Esophagus squamous epithelium (tissue), 5 donors: ENCODE data around the gene ANKRD17. TPM values are rescaled to one million over a fixed set of nuclear protein-coding genes. Genes with fewer than 3 reads are reported as not detected.

ENCODE experiments used
- DNase-seq: peaks from one replicate; lab custom pipeline; 2025; lab: John Stamatoyannopoulos, UW
- H3K27ac ChIP-seq, 4 donors: fragments of 200-600 bp; sonication (generic); one replicate each; pipeline ENCODE4 v1.5.1; 2016 to 2019; ENCODE audit warnings: mild to moderate bottlenecking in 1 of 4
- H3K27me3 ChIP-seq, 4 donors: fragments of 200-600 bp; sonication (generic); 1 replicate in 3 of 4; 2 replicates in 1 of 4; pipeline versions ENCODE4 v1.5.1 to v1.6.0; 2017 to 2021; ENCODE audit warnings: antibody characterized with exemption in 1 of 4
- H3K36me3 ChIP-seq, 3 donors: fragments of 200-600 bp; sonication (generic); one replicate each; pipeline ENCODE4 v1.5.1; 2016 to 2019
- H3K4me1 ChIP-seq, 3 donors: fragments of 200-600 bp; sonication (generic); one replicate each; pipeline ENCODE4 v1.5.1; 2017 to 2019
- H3K4me3 ChIP-seq, 4 donors: fragments of 200-600 bp; sonication (generic); 1 replicate in 3 of 4; 2 replicates in 1 of 4; pipeline ENCODE4 v1.5.1; 2016 to 2019; ENCODE audit warnings: mild to moderate bottlenecking in 2 of 4, moderate library complexity in 1 of 4
- H3K9me3 ChIP-seq, 3 donors: fragments of 200-600 bp; sonication (generic); one replicate each; pipeline ENCODE4 v1.5.1; 2016 to 2019
- POLR2A ChIP-seq, 4 donors: fragments of 450-650 bp; IDR thresholded peaks; one replicate each; pipeline ENCODE4 v1.6.1; 2017; ENCODE audit warnings: antibody characterized with exemption in 4 of 4, mild to moderate bottlenecking in 4 of 4, moderate library complexity in 3 of 4
- WGBS, 2 donors: methylation state at CpG; one replicate each; pipeline ENCODE4 v1.1.5; 2018; 5-methylcytosine and 5-hydroxymethylcytosine counted together
- intact Hi-C: fragments of 100-400 bp; cut with DNase I; formaldehyde crosslinking; loops from one replicate; pipeline ENCODE4 v1.15.0; 2022
- total RNA-seq, 4 donors: library from RNA; depleted of rRNA; stranded (reverse); fragments of >200 nt; gene quantifications; one replicate each; pipeline ENCODE4 v1.1.0, GENCODE V29; 2016
- TF ChIP-seq, protein P1 (sequence below), 6 experiments: fragments of 450-650 bp in 4 of 6; fragments of 200-600 bp in 2 of 6; sonication (generic) in 2 of 6; IDR thresholded peaks; one replicate each; pipeline ENCODE4 v1.5.1; 2016 to 2019; ENCODE audit warnings: antibody characterized with exemption in 6 of 6, mild to moderate bottlenecking in 4 of 6, moderate library complexity in 4 of 6
- donor health status: DM: yes; HTN: yes; CAD: no.

The ANKRD17 gene
- total RNA-seq, 4 donors from 2014 or later = 31.3 to 55.5 (median 47.5) TPM

DNA sequence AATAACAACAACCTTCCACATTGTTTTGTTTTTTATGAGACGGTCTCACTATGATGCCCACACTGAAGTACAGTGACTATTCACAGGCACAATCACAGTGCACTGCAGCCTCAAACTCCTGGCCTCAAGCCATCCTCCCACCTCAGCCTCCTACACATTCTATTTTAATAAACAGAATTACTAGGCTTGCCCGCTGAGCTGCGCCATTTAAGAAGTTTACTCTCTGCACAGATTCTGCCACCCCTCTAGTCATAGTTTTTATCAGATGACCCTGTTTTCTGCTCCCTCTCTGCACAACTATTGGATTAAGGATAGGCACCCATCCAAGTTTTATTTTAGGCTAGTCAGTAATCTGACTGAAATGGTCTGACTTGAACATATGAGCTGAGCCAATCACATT is 177.8 kb downstream of the ANKRD17 start:
- H3K27me3 ChIP-seq = no peaks in the 10 kb centered on the region

GRCh38 chr4:73075832-73076231 is 182.8 kb downstream of the ANKRD17 start:
- H3K9me3 ChIP-seq = no peaks in the 10 kb centered on the region
- no peak overlapping the region for H3K27ac ChIP-seq
- H3K4me1 ChIP-seq = peaks cover 0 to 4% (median 0%) of the 10 kb centered on the region in 3 donors
- intact Hi-C loops = loop anchor here (10.0 kb wide), 1 partner anchor 179 kb away; the partner anchor contains the start of gene ANKRD17
- no peak overlapping the region for H3K4me3 ChIP-seq
- TF ChIP-seq POLR2A (IDR thresholded peaks at IDR 0.05) = no peak
- TF ChIP-seq, protein P1, sequence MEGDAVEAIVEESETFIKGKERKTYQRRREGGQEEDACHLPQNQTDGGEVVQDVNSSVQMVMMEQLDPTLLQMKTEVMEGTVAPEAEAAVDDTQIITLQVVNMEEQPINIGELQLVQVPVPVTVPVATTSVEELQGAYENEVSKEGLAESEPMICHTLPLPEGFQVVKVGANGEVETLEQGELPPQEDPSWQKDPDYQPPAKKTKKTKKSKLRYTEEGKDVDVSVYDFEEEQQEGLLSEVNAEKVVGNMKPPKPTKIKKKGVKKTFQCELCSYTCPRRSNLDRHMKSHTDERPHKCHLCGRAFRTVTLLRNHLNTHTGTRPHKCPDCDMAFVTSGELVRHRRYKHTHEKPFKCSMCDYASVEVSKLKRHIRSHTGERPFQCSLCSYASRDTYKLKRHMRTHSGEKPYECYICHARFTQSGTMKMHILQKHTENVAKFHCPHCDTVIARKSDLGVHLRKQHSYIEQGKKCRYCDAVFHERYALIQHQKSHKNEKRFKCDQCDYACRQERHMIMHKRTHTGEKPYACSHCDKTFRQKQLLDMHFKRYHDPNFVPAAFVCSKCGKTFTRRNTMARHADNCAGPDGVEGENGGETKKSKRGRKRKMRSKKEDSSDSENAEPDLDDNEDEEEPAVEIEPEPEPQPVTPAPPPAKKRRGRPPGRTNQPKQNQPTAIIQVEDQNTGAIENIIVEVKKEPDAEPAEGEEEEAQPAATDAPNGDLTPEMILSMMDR (IDR thresholded peaks at IDR 0.05) = no peak
- H3K27me3 ChIP-seq = no peaks in the 10 kb centered on the region
- no peak for DNase-seq
- H3K36me3 ChIP-seq = peaks cover 0 to 89% (median 10%) of the 10 kb centered on the region in 3 donors
- WGBS, 2 donors = 86 to 88% methylated on average over 3 of the region's 3 CpGs

More for the DNA sequence above, 177.8 kb downstream of the ANKRD17 start:
- Histone ChIP-seq H3K4me3 (no peak overlapping the region), H3K36me3 (peaks cover 0 to 100% (median 9%) of the 10 kb centered on the region in 3 donors), H3K4me1 (peaks cover 0 to 7% (median 0%) of the 10 kb centered on the region in 3 donors), H3K27ac (no peak overlapping the region), H3K9me3 (no peaks in the 10 kb centered on the region)
- no peak for TF ChIP-seq POLR2A (IDR thresholded peaks at IDR 0.05)
- TF ChIP-seq, protein P1 (IDR thresholded peaks at IDR 0.05) = no peak
- 83 to 87% methylated on average over 3 of the region's 3 CpGs for WGBS, 2 donors
- no peak for DNase-seq
- intact Hi-C loops = no loop called here

DNA sequence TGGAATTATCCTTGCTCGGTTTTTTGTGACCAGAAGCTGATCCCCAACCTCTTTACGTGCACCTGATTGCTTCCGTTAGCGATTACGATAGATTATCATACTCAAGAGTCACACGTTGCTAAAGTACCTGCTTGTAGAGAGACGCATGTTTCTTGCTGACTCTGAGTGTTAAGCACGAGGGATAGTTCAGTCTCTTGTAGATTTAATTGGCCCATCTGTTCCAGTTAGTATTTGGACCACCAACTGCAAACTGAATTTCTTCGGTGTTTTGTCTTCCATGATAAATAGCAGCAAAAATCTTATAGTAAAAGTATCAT is 188.6 kb downstream of the ANKRD17 start:
- Histone ChIP-seq H3K36me3 (peaks cover 0 to 31% (median 0%) of the 10 kb centered on the region in 3 donors), H3K27me3 (no peaks in the 10 kb centered on the region), H3K4me3 (peak overlapping the region; percentile 57 to 98 (median 78)), H3K9me3 (no peaks in the 10 kb centered on the region), H3K4me1 (peaks cover 0 to 31% (median 5%) of the 10 kb centered on the region in 3 donors), H3K27ac (peak overlapping the region; percentile 92 to 98 (median 96))
- DNase-seq = no peak
- intact Hi-C loops = loop anchor here (10.0 kb wide), 1 partner anchor 185 kb away; the partner anchor contains the start of gene ANKRD17
- 6% methylated on average over 9 of the region's 9 CpGs for WGBS, 2 donors
- TF ChIP-seq POLR2A (IDR thresholded peaks at IDR 0.05) = no peak
- TF ChIP-seq, protein P1 (IDR thresholded peaks at IDR 0.05) = no peak

- Histone ChIP-seq H3K27ac (peak within 1 kb of the TSS; percentile 92 to 98 (median 96)), H3K9me3 (no peaks in the 10 kb centered on the region), H3K4me1 (peaks cover 0 to 31% (median 5%) of the 10 kb centered on the region in 3 donors), H3K36me3 (peaks cover 0 to 30% (median 0%) of the 10 kb centered on the region in 3 donors), H3K27me3 (no peaks in the 10 kb centered on the region), H3K4me3 (peak within 1 kb of the TSS; percentile 57 to 98 (median 78))
- peak; percentile 81 for DNase-seq
- peak in 3 of 4 donors; percentile 74 to 94 (median 86) for TF ChIP-seq POLR2A (IDR thresholded peaks at IDR 0.05)
- TF ChIP-seq, protein P1 (IDR thresholded peaks at IDR 0.05) = peak in 1 of 6 experiments; percentile 8
- intact Hi-C loops = loop anchor here (10.0 kb wide), 1 partner anchor 185 kb away; the partner anchor contains the start of gene ANKRD17
- 0 to 1% methylated on average over 6 to 21 of the region's 62 CpGs for WGBS, 2 donors
These were observed 189.1 kb downstream of the ANKRD17 start, which contains the start of gene COX18 for GRCh38 chr4:73069338-73070073. COX18 (minus strand) TSS chr4:73069716; CDS start chr4:73069649, 67 bp downstream.
